Measurements from ENCODE around the gene LTB4R.

DNA sequence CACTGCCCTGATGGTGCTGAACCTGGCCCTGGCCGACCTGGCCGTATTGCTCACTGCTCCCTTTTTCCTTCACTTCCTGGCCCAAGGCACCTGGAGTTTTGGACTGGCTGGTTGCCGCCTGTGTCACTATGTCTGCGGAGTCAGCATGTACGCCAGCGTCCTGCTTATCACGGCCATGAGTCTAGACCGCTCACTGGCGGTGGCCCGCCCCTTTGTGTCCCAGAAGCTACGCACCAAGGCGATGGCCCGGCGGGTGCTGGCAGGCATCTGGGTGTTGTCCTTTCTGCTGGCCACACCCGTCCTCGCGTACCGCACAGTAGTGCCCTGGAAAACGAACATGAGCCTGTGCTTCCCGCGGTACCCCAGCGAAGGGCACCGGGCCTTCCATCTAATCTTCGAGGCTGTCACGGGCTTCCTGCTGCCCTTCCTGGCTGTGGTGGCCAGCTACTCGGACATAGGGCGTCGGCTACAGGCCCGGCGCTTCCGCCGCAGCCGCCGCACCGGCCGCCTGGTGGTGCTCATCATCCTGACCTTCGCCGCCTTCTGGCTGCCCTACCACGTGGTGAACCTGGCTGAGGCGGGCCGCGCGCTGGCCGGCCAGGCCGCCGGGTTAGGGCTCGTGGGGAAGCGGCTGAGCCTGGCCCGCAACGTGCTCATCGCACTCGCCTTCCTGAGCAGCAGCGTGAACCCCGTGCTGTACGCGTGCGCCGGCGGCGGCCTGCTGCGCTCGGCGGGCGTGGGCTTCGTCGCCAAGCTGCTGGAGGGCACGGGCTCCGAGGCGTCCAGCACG, 4.7 kb downstream of the LTB4R start:
- no peak for TF ChIP-seq EP300 (IDR thresholded peaks at IDR 0.05; ENCODE audit: borderline replicate concordance)
- TF ChIP-seq NFIC (IDR thresholded peaks at IDR 0.05) = no peak
- TF ChIP-seq TEAD4 (IDR thresholded peaks at IDR 0.05) = no peak
- TF ChIP-seq ZBTB7A (IDR thresholded peaks at IDR 0.05; ENCODE audit: low read depth) = no peak

Measured in Ishikawa (cell line).